B cell (primary cell): ENCODE results near the gene EID1.

Experiments
- EZH2 ChIP-seq: IDR thresholded peaks from 2 replicates; pipeline ENCODE4 v1.6.1; 2012; ENCODE audit warnings: borderline replicate concordance, low read depth, mild to moderate bottlenecking, moderate library complexity, low read length; ENCODE audit not compliant: insufficient read depth, poor library complexity, severe bottlenecking
- TF ChIP-seq, protein P1 (sequence below): fragments of 200-600 bp; IDR thresholded peaks from one replicate; pipeline ENCODE4 v1.8.0; 2022; ENCODE audit warnings: antibody characterized with exemption, mild to moderate bottlenecking

DNA sequence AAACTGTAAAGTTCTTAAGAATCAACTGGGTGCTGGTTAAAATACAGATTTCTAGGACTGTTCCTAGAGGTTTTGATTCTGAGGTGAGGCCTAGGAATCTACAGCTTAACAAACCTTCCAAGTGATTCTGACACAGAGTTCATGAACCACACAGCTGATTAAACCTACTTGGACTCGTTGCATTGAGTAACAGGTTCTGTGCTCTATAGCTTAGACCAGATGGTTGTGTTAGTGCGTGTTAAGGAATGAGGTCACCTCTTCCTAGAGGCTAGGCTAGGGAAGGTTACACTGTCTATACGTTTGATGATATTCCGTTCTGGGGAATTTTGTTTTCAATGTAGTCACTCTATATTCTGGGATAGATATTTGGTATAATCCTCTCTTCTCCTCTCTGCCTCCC, 21.9 kb downstream of the EID1 start:
- TF ChIP-seq, protein P1, sequence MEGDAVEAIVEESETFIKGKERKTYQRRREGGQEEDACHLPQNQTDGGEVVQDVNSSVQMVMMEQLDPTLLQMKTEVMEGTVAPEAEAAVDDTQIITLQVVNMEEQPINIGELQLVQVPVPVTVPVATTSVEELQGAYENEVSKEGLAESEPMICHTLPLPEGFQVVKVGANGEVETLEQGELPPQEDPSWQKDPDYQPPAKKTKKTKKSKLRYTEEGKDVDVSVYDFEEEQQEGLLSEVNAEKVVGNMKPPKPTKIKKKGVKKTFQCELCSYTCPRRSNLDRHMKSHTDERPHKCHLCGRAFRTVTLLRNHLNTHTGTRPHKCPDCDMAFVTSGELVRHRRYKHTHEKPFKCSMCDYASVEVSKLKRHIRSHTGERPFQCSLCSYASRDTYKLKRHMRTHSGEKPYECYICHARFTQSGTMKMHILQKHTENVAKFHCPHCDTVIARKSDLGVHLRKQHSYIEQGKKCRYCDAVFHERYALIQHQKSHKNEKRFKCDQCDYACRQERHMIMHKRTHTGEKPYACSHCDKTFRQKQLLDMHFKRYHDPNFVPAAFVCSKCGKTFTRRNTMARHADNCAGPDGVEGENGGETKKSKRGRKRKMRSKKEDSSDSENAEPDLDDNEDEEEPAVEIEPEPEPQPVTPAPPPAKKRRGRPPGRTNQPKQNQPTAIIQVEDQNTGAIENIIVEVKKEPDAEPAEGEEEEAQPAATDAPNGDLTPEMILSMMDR: no peak
- TF ChIP-seq EZH2: no peak
